Non-pigmented ciliary epithelial cell (primary cell): Measurements from ENCODE around the gene RPS26.
"Not testable (repeated sequence)": the region's sequence is repeated elsewhere in the genome, so short reads cannot be mapped to it uniquely, and the experiment has no call there.

Source experiments
- DNase-seq: peaks from one replicate; pipeline ENCODE4 v3.0.0-alpha.2; 2010; ENCODE audit warnings: low read depth

Gene RPS26

GRCh38 chr12:56041552-56042429 lies at the start of gene RPS26:
Gene RPS26 (plus strand): TSS chr12:56041918. CDS start chr12:56042167, 249 bp downstream.
- peak; percentile 97 for DNase-seq

GRCh38 chr12:55993230-55993853 lies 48.4 kb upstream of the RPS26 start:
- no peak for DNase-seq

DNA sequence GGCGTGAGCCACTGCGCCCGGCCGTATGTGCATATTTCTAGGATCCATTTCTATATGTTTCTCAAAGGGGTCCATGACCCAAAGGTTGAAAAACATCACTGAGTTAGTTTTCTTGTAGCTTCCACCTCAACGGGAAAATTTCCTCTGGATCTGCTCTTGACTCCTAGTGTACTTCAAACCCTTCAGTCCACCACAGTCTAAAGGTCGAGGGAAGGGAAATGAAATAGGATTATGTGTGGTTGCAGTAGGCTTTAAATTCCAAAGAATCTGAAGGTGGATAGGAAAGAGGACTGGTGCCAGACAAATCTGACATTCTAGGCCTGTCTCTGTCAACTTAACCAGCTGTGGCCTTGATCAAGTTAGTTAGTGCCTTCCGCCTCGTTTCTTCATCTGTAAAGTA lies 46.4 kb upstream of the RPS26 start:
- DNase-seq: no peak

DNA sequence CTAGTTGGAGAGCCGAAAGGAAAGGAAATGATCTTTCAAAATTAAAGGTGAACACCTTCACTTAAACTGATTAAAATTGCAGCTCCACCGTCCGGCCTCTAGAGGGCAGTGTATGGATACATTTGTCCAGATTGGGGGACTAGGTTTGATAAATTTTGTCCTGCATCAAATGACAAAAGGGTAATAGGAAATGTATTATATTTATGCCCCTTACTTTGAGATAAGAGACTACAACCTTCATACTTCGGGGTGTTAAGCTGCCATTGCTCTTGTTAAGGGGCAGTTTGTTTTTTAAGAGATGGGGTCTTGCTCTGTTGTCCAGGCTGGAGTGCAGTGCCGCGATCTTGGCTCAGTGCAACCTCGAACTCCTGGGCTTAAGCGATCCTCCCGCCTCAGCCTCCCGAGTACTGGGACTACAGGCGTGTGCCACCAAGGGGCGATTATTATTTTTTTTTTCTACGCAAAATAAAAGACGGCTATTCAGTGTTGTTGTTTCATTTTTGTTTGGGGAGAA lies 45.5 kb upstream of the RPS26 start:
- DNase-seq: peak; percentile 24

DNA sequence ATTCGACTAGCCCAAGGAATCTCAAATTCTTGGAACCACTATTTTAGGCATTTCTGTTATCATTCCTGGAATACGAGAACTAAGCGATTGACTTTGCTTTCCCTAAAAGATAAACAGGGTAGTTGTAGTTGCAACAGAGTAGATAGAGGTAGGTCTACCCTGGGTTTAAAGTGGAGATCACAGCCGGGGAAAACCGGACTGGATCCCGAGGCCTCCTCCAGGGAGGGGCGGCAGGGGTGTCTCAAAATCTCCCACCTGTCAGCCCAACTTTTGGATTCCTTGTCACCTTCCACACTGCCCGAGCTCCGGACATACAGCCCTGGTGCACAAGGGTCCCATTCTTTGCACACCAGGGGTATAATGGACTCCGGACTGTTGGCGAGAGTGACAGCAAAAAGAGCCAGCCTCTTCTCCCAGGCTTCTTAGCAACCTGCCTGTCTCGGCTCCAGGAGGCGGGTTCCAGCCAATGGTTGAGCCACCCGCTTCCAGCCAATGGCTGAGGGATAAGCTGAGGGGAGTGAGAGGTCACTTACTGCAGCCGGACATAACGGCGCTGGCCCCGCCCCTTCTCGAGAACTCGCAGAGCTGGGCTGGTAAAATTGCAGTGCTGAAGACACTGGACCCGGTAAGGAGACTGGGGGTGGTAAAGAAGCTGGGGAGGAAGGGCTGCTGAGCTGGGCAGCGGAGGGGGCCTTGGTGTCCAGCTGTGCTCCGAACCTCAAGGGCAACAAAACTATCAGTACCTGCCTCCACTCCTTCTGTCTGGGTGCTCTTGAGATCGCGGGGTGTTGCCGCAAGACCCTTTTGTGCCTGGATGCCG lies 44.8 kb upstream of the RPS26 start, which contains the start of gene SUOX:
Gene SUOX, plus strand, starts transcription at position 562 of the 820 bp plus-strand sequence. CDS start 4,946 bp downstream, outside the sequence.
- peak; percentile 92 for DNase-seq

DNA sequence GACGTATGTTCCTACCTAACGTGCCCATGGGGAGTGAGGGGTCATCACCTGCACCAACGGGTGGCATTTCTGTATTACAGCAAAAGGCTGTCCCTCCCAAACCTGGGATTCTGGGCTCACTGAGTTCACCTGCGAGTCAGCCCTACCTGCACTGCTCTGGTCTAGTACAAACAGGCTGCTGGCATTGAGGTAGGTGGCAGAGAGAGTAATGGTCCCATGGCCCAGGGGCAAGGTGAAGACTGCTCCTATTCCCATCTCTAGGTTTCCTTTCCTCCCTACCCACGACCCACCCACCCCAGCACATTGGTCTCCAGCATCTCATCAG lies 44.2 kb upstream of the RPS26 start:
- no peak for DNase-seq

- DNase-seq: not testable (repeated sequence)
Observed at GRCh38 chr12:55999522-55999921, 42.2 kb upstream of the RPS26 start.

GRCh38 chr12:55999999-56000540 lies 41.6 kb upstream of the RPS26 start:
- DNase-seq: not testable (repeated sequence)

GRCh38 chr12:56001487-56002100 lies 40.1 kb upstream of the RPS26 start:
- DNase-seq: no peak

DNA sequence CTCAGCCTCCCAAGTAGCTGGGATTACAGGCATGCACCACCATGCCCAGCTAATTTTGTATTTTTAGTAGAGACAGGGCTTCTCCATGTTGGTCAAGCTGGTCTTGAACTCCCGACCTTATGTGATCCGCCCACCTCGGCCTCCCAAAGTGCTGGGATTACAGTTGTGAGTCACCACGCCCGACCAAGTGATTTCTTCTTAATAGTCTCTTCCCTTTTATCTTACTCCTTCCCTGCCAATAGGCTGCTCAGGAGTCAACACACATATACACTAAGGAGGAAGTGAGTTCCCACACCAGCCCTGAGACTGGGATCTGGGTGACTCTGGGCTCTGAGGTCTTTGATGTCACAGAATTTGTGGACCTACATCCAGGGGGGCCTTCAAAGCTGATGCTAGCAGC lies 38.3 kb upstream of the RPS26 start:
- DNase-seq: not testable (repeated sequence)

DNA sequence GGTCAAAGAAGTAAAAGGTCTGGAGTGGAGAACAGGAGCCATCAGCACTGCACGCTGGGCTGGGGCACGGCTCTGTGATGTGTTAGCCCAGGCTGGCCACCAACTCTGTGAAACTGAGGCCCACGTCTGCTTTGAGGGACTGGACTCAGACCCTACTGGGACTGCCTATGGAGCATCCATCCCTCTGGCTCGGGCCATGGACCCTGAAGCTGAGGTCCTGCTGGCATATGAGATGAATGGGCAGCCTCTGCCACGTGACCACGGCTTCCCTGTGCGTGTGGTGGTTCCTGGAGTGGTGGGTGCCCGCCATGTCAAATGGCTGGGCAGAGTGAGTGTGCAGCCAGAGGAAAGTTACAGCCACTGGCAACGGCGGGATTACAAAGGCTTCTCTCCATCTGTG lies 37.5 kb upstream of the RPS26 start:
- DNase-seq: no peak

DNA sequence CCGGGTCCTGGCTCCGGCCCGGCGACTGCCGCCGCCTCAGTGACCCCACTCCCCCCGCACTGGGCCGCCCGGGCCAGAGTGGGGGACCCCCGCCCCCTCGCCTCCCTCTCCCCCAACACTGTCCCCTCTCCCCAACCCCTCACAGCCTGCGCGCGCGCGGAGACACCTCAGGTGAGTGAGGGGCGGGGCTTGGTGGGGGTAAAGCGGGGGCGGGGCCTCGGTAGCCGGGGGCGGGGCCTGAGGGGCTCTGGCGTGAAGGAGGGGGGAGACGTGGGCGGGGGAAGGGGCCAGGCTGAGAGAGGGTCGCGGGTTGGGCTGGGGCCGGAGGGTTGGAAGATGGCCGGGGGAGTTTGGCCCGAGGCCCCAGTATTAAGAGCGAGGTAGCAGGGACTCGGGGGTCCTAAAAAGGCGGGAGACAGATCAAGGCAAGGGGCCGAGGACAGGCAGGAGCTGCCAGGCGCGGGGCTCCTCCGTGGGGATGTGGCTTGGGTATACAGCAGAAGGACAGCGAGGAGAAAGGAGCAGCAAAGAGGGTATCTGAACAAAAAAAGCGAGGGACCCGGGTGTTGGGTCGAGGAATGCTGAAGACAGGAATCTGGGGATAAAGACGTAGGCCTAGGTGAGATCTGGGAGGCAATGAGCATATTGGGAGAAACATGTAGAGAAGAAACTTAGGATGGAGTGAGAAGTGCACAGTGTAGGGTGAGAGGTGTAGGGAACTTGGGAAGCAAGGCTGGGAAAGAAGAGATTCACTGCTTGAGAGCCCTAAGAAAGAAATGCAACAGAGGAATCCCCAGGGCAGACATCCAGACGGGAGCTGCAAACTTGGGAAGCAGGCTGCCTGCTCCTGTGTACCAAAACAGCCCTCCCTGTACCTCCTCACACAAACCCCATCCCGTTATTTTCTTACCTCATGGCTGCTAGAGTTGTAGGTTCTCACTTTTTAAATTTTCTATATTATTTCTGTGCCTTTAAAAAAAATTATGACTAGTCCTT lies 33.9 kb upstream of the RPS26 start:
- no peak for DNase-seq

GRCh38 chr12:56010111-56010570 lies 31.6 kb upstream of the RPS26 start:
- DNase-seq: no peak

GRCh38 chr12:56011509-56012090 lies 30.1 kb upstream of the RPS26 start:
- no peak for DNase-seq

DNA sequence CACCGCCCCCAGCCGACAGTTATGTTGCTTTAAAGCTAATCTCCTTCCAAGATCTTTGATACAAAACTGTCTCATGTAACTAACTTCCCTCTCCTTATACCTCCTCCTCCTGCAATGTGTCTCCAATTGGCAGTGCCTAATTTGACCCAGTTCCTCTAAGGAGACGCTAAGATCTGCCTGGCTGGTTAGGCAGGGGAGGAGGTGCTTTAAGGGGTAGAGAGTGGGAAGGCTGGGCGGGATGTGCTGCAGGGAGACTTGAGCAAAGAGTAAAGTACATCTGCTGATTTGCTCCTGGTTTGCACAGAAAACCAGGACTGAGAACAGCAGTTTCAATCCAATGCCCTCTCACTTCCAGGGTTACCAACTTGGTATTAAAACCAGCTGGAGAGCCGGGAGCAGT lies 28.2 kb upstream of the RPS26 start:
- no peak for DNase-seq

DNA sequence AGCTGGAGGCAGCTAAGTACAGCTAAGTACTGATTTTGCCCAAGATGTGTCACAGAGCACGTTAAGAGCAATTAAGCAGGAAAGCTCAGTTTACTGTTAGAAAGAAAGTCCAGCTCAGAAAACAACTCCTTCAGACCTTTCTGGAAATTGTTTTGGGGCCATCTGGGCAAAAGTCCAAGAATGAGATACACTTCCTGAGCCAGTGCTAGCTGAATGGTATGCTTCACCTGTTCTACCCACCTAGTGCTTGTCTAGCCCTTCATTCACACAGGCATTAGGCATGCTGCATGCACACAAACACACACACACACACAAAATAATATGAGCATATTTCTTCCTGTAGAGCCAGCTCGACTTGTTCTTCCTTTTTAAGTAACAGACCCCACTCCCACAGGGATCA lies 27.5 kb upstream of the RPS26 start:
- DNase-seq: no peak

GRCh38 chr12:56017181-56017580 lies 24.5 kb upstream of the RPS26 start:
- no peak for DNase-seq

DNA sequence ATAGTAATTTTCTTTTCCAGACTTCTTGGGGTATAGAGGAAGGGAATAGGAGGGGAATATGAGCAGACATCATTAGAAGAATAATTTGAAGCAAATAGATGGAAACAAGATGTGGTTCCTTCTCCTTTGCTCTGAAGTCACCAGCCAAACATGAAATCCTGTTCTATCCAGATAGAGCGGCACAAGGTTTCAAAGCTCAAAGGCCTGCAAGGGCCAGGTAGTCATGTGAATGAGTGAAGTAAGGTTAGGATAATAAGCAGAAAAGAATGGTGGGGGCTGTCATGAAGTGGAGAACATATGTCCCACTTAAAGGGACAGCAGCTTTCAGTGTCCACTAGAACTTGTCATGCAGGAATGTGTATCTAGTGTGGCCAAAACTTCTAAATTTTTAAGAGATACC lies 23.4 kb upstream of the RPS26 start:
- DNase-seq: no peak

GRCh38 chr12:56020423-56021184 lies 21.1 kb upstream of the RPS26 start, which contains the start of gene IKZF4:
Gene IKZF4 (plus strand): TSS chr12:56021043. CDS start chr12:56021494, 451 bp downstream.
- DNase-seq: no peak
